Measurements from ENCODE around the gene TNFRSF9. TPM values are rescaled to one million over a fixed set of nuclear protein-coding genes. Genes with fewer than 3 reads are reported as not detected.
"Not testable (repeated sequence)": the region's sequence is repeated elsewhere in the genome, so short reads cannot be mapped to it uniquely, and the experiment has no call there.

Gene TNFRSF9
- polyA plus RNA-seq, 3 donors, result 0.07 to 0.14 (median 0.14) TPM

DNA sequence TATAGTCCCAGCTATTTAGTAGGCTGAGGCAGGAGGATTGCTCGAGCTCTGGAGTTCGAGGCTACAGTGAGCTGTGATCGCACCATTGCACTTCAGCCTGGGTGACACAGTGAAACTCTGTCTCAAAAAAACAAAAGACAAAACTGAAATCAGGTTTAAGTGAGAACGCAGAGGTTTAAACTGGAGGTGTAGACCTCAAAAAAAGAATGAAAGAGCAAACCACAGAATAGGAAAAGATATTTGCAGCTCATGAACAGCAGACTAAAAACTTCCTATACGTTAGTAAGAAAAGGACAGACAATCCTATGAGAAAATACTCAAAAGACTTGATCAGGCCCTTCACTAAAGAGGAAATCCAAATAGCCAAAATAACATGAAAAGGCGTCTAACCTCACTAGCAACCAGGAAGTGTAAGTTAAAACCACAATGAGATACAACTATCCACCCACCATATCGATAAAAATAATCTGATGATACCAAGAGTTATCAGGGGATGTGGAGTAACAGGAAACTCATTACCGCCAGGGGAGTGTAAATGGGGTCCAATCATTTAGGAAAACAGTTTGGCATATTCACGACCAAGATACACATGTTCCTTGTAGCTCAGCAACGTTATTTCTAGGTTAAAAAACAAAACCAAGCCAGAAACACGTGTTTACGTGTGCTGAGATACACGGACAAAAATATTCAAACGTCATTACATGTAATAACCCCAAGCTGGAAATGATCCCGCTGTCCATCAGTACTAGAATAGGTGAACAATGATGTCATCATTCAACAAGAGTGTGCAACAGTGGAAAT lies 9.8 kb downstream of the TNFRSF9 start:
- DNase-seq (ENCODE audit: extremely low read depth in 1 of 11, low read depth in 9 of 11, low spot score in 4 of 11), result no peak

DNA sequence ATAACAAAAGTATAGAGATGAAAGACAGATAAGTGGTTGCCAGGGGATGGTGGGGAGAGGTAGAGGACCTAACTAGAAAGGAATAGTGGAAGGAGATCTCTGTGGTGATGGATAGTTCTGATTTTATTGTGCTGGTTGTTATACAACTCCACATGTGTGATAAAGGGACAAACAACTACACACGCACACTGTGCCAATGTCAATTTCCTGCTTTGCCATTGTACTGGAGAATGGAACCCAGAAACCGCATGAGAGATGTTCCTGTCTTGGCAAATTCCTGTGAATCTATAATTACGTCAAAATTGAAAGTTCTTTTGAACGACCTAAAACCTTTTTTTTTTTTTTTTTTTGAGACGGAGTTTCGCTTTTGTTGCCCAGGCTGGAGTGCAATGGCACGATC lies 11.0 kb downstream of the TNFRSF9 start:
- no peak for DNase-seq (ENCODE audit: extremely low read depth in 1 of 11, low read depth in 9 of 11, low spot score in 4 of 11)

DNA sequence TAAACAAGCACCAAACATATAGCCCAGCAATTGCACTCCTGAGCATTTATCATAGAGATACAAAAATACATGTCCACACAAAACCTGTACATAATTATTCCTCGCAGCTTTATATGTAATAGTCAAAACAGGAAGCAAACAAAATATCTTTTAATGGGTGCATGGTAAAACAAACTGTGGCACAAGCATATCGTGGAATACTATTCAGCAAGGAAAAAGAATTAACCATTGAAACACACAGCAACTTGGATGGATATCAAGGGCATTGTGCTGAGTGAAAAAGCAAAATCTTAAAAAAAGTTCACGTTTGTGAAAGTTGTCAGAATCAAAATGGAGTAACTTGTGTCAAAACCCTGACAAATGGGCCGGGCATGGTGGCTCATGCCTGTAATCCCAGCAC lies 12.4 kb downstream of the TNFRSF9 start:
- no peak for DNase-seq (ENCODE audit: extremely low read depth in 1 of 11, low read depth in 9 of 11, low spot score in 4 of 11)

DNA sequence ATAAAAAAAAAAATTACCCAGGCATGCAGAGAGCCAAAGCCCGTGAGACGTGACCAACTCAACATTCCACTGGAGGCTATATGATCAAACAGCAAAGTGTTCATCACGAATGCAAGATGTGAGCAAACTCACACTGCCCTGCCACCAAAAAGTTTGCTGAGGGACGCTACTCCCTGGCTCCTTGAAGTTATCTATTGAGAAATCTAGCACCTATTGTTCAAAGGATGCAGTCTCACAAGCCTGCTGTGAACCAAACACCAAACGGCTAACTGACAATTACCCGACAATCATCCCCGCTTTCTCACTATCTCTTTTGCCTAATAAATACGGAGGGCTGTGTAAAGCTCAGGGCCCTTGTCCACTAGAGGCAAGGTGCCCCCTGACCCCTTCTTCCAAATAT lies 13.6 kb downstream of the TNFRSF9 start:
- DNase-seq (ENCODE audit: extremely low read depth in 1 of 11, low read depth in 9 of 11, low spot score in 4 of 11), result not testable (repeated sequence)

DNA sequence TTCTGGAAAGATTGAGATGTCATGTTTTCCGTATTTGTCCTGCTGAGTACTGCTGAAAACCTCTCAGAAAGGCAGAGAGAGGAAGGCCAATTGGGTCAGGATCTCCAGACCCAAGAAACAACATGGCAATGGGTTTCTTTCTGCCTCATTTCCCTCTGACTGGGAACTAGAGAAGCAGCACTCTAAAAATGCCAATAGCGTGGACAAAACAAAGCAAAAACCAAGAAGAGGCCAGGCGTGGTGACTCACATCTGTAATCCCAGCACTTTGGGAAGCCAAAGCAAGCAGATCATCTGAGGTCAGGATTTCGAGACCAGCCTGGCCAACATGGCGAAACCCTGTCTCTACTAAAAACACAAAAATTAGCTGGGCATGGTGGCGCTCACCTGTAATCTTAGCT lies 18.3 kb downstream of the TNFRSF9 start:
- DNase-seq (ENCODE audit: extremely low read depth in 1 of 11, low read depth in 9 of 11, low spot score in 4 of 11), result no peak

DNA sequence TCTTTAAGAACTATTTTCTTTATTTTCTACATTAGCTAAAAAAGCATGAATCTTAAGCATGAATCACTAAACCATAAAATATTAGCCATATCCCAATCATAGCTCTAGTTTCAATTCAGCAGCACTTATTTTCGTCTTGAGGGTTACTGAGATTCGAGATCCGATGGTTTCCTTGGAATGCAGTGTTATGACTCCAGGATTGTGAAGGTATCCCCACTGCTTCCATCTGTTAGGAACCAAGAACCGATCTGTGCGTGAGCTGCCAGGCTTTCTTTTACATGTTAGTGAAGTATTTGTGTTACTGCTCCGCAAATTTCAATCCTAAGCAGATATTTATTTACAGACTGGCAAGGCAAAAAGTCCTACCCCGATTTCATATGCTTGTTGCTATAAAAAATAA lies 18.8 kb downstream of the TNFRSF9 start:
- DNase-seq (ENCODE audit: extremely low read depth in 1 of 11, low read depth in 9 of 11, low spot score in 4 of 11), result no peak

DNA sequence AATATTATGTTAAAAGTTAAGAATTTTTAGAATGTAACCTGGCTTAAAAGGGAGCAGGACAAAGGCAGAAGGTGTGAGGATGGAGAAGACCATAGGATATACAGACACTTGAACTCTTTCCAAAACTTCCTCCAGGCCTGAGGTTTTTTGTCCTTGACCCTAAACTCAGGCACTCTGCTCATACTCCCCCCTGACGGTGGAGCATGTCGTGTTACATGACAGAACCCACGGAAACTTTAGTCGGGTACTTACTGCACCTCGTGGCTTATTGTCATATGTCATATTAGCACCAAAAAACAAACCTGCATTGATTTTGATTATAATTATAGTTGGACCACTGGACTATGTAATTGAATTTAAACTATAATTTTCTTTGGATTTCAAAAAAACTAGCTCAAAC lies 20.8 kb downstream of the TNFRSF9 start:
- DNase-seq (ENCODE audit: extremely low read depth in 1 of 11, low read depth in 9 of 11, low spot score in 4 of 11), result no peak

DNA sequence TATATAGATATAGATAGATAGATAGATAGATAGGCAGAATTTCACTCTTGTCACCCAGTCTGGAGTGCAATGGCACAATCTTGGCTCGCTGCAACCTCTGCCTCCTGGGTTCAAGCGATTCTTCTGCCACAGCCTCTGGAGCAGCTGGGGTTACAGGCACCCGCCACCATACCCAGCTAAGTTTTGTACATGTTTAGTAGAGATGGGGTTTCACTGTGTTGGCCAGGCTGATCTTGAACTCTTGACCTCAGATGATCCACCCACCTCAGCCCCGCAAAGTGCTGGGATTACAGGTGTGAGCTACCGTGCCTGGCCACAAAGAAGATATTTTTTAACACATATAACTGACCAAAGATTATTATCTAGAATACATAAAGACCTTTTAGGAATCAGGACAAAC lies 22.7 kb downstream of the TNFRSF9 start:
- not testable (repeated sequence) for DNase-seq (ENCODE audit: extremely low read depth in 1 of 11, low read depth in 9 of 11, low spot score in 4 of 11)

DNA sequence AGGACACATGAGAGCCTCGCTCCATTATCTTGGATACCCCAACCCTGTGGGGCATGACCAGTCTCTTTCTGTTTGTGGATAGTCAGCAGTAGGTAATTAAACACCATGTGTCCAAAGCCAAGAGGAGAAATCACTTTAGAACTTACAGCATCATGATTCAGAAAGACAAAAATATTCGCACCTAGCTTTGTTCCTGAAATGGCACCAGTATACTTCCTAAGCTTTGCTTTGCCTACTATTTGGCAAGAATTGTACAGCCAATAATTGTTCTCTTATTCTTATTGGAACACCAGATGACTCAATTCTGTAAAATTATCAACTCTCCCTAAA lies 24.2 kb downstream of the TNFRSF9 start:
- no peak for DNase-seq (ENCODE audit: extremely low read depth in 1 of 11, low read depth in 9 of 11, low spot score in 4 of 11)

DNA sequence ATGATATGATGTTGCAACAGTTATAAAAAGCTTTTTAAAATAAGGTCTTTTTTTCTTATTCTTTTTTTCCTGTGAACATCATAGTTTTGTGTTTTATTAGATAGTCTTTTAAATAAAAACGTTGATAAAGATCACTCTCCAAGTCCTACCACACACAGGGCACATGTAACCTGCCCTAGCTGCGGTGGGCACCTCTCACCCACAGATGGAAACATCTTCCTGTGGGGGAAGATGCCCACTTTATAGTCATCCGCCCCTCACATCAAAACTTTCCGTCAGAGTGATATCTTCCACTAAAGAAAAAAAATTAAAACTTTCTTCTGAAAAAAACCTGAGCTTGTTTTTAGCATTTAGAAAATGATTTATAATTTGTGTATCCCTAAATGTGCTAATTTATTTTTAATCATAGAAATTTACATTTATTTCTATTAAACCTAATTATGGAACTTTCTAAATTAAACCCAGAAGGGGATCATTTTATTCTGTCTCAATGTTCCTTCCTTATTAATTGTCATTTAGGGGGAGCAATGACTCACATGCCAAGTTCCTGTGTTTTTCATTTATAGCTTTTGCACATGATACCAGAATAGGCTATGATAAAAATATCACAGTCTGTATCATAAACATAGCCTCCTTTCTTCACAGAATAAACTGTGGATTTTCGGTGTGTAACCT lies 24.7 kb downstream of the TNFRSF9 start:
- DNase-seq (ENCODE audit: extremely low read depth in 1 of 11, low read depth in 9 of 11, low spot score in 4 of 11), result no peak

DNA sequence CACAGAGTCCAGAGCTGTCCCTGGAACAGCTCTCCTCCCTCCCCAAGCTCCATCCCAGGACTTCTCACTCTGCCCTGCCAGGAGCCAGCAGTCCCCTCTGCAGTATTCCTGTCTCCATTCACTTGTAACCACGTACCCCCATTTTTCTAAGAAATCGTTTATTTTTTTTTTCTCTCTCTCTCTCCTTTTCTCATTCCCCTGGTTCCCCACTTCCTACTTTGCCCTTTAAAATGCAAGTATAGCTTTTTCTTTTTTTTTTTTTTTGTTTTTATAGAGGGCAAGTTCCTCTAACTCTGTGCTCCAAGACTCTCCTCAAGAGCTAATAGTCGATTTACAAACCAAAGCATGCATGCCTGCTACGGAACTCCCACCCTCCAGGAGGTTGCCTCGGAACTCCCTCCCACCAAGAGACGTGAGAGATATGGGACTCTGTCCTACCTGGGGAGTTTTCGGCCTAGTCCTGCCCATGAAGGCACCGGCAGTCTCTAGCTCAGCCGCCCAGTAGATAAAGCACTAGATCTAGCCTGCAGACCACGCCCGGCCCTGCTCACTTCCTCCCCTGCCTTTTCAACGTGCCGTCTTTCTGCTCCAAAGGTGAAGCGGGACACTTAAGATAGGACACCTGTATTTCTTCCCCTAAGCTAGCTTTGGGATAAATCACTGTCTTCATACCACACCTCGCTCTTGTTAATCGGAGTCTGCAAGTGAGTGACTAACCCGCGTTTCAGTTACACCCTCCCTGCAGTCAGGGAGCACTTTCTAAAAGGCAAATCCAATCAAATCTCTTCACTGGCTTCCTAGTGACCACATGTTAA lies 27.7 kb downstream of the TNFRSF9 start:
- DNase-seq (ENCODE audit: extremely low read depth in 1 of 11, low read depth in 9 of 11, low spot score in 4 of 11), result no peak

DNA sequence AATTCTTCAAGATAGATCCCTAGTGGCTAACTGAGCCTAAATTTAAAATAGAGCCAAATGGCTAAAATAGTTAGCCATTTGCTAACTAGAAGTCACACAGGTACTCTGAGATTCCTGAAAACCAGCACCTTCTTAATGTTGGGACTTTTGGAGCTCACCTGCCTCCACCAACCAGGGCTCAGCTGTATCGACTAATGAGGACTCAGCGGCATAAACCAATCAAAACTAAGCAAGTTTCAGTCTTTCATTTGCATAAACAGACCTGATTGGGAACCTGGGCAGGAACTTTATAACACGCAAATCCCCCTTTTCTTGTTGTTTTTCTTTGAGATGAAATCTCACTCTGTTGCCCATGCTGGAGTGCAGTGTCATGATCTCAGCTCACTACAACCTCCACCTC lies 28.5 kb downstream of the TNFRSF9 start:
- no peak for DNase-seq (ENCODE audit: extremely low read depth in 1 of 11, low read depth in 9 of 11, low spot score in 4 of 11)

DNA sequence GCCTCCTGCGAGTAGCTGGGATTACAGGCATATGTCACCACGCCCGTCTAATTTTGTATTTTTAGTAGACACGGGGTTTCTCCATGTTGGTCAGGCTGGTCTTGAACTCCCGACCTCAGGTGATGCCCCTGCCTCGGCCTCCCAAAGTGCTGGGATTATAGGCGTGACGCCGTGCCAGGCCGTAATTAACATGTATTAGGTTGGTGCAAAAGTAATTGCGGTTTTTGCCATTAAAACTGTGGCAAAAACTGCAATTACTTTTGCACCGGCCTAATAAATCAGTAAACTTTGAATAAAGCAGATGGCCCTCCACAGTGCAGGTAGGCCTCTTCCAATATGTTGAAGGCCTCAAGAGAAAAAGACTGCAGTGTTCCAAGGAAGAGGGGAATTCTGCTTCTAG lies 35.4 kb downstream of the TNFRSF9 start:
- DNase-seq (ENCODE audit: extremely low read depth in 1 of 11, low read depth in 9 of 11, low spot score in 4 of 11), result no peak

DNA sequence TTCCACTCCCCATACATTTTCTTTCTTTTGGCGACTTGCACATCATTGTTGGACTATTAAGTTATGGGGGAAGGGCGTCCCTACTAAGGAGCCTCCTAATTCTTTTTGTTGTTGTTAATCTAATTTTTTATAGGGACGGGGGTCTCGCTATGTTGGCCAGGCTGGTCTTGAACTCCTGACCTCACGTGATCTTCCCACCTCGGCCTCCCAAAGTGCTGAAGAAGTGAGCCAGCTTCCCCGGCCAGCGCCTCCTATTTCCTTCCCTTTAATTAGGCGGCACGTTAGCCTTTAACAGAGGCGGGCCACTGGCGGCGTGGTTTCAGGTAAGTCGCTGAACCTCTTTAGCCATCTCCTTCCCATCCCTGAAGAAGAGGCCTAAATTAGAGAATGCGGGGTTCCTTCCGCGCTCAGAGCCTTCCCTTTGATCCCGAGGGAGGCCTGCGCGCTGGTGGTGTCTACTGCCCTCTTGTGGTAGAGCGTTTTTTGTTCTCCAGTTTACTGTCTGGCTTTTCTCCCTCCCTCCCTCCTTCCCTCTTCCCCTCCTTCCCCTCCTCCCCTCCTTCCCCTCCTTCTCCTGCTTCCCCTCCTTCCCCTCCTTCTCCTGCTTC lies 38.1 kb downstream of the TNFRSF9 start:
- DNase-seq (ENCODE audit: extremely low read depth in 1 of 11, low read depth in 9 of 11, low spot score in 4 of 11), result peak; percentile 46 to 80 (median 64)

DNA sequence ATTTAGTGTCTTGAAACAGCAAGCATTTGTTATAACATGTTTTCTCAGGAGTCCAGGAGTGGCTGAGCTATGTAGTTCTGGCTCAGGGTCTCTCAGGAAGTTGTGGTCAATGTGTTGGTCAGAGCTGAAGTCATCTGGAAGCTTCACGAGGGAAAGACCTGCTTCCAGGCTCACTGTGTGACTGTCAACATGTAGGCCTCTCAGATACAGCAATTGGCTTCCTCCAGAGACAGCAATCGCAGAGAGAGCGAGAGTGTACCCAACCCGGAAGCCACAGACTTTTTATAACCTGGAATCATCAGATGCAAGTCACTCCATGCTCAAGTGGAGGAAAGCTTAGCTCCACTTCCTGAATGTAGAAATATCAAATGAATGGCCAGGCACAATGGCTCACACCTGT lies 40.9 kb downstream of the TNFRSF9 start:
- no peak for DNase-seq (ENCODE audit: extremely low read depth in 1 of 11, low read depth in 9 of 11, low spot score in 4 of 11)

DNA sequence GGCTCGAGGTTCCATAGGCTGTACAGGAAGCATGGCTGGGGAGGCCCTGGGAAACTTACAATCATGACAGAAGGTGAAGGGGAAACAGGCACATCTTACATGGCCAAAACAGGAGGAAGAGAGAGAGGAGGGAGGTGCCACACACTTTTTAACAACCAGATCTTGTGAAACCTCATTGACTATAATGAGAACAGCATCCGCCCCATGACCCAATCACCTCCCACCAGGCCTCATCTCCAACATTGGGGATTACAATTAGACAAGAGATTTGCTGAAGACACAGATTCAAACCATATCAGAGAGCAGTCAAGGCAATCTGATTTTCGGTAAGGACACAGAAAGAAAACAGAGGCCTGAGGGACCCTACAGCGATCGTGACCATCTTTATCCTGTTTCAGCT lies 41.7 kb downstream of the TNFRSF9 start:
- DNase-seq (ENCODE audit: extremely low read depth in 1 of 11, low read depth in 9 of 11, low spot score in 4 of 11), result no peak

DNA sequence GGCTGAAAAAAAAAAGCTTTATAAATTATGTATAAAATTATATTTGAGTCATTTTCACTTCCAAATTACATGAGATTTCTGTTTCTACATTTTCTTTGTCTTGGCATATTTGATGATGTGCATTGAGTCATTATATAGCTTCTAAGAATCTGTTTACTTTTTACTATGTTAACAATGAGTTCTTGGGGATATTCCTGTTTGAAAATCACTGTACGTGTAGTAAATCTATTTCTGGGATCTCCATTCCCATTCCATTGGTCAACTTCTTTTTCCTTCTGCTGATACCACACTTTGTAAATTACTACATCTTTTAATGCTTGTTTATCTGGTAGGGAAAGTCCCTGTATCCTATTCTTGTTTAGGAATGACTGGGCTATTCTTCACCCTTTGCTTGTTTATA lies 43.6 kb downstream of the TNFRSF9 start:
- DNase-seq (ENCODE audit: extremely low read depth in 1 of 11, low read depth in 9 of 11, low spot score in 4 of 11), result no peak

DNA sequence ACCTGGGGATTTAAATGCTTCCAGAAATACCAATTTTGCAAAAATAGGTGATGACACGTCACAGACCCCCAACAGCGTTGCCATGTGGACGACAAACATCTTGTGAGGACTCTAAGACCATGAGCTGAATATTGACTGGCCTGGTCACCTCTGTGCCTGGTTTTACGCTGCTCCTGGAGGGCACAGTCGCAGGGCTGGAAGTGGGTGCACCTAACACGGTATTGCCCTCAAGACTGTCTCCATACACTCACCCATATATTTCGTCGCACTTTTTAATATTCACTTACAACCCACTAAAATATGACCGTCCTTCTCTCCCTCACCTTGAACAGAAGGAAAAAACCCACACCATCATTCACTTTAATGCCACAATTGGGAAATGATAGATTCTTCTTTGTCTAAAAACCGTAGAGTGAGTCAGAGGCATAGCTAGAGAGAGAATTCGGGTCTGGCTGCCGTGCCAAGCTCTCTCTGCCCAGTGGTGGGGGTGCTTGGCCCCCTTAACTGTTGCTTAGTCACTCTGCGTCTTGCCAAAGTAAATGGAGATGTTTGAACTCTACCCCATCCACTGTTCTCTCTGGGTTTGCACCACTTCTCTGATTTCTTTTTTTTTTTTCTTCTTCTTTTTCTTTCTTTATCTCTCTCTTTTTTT lies 47.0 kb downstream of the TNFRSF9 start:
- no peak for DNase-seq (ENCODE audit: extremely low read depth in 1 of 11, low read depth in 9 of 11, low spot score in 4 of 11)

DNA sequence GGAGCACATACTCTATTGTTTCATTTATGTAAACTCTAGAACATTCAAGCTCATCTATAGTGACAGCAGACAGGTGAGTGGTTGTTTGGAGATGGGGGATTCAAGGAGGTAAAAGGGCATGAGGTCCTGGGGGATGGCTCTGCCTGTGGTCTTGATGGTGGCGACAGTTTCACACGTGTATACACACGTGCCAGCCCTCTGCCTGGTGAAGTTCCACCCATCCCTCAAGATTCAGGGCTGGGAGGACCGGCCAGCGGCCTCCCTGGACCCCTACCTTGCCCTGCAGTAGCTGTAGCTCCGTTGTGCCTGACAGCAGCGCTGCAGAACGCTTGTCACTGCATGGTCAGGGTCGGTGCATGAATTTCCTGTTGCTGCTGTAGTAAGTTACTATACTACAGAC lies 48.8 kb downstream of the TNFRSF9 start:
- no peak for DNase-seq (ENCODE audit: extremely low read depth in 1 of 11, low read depth in 9 of 11, low spot score in 4 of 11)

All from renal cortex interstitium (tissue), 11 donors.